ENCODE results near the gene SCAF1. TPM values are rescaled to one million over a fixed set of nuclear protein-coding genes. Genes with fewer than 3 reads are reported as not detected.
A peak's percentile ranks its signal among the peaks of the same experiment; 100 is the strongest.

The SCAF1 gene
- total and polyA plus RNA-seq, 9 of the 15 experiments (the other 6 are each of a cell fraction or from before 2014, with no cell fraction given): 0.20 to 79.0 (median 4.9) TPM

DNA sequence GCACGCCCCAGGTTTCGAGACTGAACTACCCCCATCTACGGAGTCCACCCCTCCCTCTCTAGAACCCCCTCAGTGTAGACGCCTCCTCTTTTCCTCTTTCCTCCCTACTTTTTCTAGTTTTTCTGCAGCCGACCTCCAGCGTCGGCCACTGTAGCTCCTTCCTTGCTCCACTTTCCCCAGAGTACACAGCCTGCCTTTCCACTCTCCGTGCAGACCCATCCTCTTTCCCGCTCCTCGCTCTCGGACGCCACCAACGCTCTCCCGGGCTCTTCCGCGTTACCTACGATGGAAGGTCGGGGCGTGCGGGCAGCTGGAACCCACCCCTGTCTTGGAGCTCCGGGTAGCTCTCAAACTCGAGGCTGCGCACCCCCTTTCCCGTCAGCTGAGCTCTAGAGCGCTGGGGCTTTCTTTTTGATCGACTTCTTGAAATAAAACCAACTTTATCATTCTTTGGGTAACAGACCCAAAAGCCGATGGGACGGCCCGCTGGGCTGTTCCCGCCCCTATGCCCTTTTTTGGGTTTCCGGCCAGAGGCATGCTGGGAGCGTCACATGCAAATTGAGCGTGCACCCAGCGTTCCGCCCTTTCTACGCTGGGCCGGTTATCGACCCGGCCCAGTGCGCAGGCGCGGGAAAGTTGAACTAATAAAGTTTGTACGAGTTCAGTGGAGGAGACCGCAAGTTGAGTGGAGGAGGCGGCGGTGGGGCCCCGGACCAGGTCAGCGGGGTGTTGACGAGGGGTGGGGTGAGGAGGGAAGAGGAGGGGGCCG lies 23.5 kb downstream of the SCAF1 start, which contains the start of the genes BCL2L12 and IRF3 (continued):
- TF ChIP-seq, protein P1, sequence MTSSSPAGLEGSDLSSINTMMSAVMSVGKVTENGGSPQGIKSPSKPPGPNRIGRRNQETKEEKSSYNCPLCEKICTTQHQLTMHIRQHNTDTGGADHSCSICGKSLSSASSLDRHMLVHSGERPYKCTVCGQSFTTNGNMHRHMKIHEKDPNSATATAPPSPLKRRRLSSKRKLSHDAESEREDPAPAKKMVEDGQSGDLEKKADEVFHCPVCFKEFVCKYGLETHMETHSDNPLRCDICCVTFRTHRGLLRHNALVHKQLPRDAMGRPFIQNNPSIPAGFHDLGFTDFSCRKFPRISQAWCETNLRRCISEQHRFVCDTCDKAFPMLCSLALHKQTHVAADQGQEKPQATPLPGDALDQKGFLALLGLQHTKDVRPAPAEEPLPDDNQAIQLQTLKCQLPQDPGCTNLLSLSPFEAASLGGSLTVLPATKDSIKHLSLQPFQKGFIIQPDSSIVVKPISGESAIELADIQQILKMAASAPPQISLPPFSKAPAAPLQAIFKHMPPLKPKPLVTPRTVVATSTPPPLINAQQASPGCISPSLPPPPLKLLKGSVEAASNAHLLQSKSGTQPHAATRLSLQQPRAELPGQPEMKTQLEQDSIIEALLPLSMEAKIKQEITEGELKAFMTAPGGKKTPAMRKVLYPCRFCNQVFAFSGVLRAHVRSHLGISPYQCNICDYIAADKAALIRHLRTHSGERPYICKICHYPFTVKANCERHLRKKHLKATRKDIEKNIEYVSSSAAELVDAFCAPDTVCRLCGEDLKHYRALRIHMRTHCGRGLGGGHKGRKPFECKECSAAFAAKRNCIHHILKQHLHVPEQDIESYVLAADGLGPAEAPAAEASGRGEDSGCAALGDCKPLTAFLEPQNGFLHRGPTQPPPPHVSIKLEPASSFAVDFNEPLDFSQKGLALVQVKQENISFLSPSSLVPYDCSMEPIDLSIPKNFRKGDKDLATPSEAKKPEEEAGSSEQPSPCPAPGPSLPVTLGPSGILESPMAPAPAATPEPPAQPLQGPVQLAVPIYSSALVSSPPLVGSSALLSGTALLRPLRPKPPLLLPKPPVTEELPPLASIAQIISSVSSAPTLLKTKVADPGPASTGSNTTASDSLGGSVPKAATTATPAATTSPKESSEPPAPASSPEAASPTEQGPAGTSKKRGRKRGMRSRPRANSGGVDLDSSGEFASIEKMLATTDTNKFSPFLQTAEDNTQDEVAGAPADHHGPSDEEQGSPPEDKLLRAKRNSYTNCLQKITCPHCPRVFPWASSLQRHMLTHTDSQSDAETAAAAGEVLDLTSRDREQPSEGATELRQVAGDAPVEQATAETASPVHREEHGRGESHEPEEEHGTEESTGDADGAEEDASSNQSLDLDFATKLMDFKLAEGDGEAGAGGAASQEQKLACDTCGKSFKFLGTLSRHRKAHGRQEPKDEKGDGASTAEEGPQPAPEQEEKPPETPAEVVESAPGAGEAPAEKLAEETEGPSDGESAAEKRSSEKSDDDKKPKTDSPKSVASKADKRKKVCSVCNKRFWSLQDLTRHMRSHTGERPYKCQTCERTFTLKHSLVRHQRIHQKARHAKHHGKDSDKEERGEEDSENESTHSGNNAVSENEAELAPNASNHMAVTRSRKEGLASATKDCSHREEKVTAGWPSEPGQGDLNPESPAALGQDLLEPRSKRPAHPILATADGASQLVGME (CRISPR knock-in tag; IDR thresholded peaks at IDR 0.05): no peak
- TF ChIP-seq EHMT2 (IDR thresholded peaks at IDR 0.05): no peak
- TF ChIP-seq, protein P2, sequence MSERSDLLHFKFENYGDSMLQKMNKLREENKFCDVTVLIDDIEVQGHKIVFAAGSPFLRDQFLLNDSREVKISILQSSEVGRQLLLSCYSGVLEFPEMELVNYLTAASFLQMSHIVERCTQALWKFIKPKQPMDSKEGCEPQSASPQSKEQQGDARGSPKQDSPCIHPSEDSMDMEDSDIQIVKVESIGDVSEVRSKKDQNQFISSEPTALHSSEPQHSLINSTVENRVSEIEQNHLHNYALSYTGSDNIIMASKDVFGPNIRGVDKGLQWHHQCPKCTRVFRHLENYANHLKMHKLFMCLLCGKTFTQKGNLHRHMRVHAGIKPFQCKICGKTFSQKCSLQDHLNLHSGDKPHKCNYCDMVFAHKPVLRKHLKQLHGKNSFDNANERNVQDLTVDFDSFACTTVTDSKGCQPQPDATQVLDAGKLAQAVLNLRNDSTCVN (CRISPR knock-in tag; IDR thresholded peaks at IDR 0.05): peak; percentile 72; the same call in 1 of the 2 replicates
- peak; percentile 81 for TF ChIP-seq SP1 (CRISPR knock-in tag; IDR thresholded peaks at IDR 0.05)
- TF ChIP-seq, protein P3, sequence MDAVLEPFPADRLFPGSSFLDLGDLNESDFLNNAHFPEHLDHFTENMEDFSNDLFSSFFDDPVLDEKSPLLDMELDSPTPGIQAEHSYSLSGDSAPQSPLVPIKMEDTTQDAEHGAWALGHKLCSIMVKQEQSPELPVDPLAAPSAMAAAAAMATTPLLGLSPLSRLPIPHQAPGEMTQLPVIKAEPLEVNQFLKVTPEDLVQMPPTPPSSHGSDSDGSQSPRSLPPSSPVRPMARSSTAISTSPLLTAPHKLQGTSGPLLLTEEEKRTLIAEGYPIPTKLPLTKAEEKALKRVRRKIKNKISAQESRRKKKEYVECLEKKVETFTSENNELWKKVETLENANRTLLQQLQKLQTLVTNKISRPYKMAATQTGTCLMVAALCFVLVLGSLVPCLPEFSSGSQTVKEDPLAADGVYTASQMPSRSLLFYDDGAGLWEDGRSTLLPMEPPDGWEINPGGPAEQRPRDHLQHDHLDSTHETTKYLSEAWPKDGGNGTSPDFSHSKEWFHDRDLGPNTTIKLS (IDR thresholded peaks at IDR 0.05; ENCODE audit: borderline replicate concordance, low read depth): peak; percentile 38; the same call in 1 of the 2 replicates
- TF ChIP-seq CTBP1 (IDR thresholded peaks at IDR 0.05; ENCODE audit: borderline replicate concordance): peak; percentile 21; the same call in 1 of the 2 replicates
- TF ChIP-seq, protein P4, sequence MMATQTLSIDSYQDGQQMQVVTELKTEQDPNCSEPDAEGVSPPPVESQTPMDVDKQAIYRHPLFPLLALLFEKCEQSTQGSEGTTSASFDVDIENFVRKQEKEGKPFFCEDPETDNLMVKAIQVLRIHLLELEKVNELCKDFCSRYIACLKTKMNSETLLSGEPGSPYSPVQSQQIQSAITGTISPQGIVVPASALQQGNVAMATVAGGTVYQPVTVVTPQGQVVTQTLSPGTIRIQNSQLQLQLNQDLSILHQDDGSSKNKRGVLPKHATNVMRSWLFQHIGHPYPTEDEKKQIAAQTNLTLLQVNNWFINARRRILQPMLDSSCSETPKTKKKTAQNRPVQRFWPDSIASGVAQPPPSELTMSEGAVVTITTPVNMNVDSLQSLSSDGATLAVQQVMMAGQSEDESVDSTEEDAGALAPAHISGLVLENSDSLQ (IDR thresholded peaks at IDR 0.05): peak; percentile 14; the same call in 1 of the 2 replicates
- peak; percentile 98 for TF ChIP-seq NRF1 (conservative IDR thresholded peaks at IDR 0.05 in 1 of 2, IDR thresholded peaks at IDR 0.05 in 1 of 2)
- TF ChIP-seq, protein P5, sequence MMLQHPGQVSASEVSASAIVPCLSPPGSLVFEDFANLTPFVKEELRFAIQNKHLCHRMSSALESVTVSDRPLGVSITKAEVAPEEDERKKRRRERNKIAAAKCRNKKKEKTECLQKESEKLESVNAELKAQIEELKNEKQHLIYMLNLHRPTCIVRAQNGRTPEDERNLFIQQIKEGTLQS (IDR thresholded peaks at IDR 0.05): no peak
- TF ChIP-seq, protein P5 (CRISPR knock-in tag; conservative IDR thresholded peaks at IDR 0.05): peak; percentile 61; the same call in 1 of the 2 replicates
- TF ChIP-seq JUND (IDR thresholded peaks at IDR 0.05; ENCODE audit: borderline replicate concordance, low read depth, low read length): 0 out of 2 replicates have a peak, but pooled peaks have one; percentile 23
- TF ChIP-seq JUND (tag; IDR thresholded peaks at IDR 0.05; ENCODE audit: borderline replicate concordance, low read depth, low read length): no peak
- no peak for TF ChIP-seq SMARCA5 (IDR thresholded peaks at IDR 0.05)
- peak; percentile 68 for TF ChIP-seq CCNT2 (IDR thresholded peaks at IDR 0.05; ENCODE audit: borderline replicate concordance, extremely low read depth, insufficient read length, low read depth, low read length)

Data from K562 (cell line).